HG02588 (cell line): ENCODE results near the gene TGFBR3L.

Experiments
- ATAC-seq: cut with Tn5 transposase; IDR thresholded peaks from one replicate; pipeline ENCODE4 v1.9.1; 2021; ENCODE audit warnings: mild to moderate bottlenecking, moderate library complexity; ENCODE audit not compliant: unreplicated experiment

Gene TGFBR3L

DNA sequence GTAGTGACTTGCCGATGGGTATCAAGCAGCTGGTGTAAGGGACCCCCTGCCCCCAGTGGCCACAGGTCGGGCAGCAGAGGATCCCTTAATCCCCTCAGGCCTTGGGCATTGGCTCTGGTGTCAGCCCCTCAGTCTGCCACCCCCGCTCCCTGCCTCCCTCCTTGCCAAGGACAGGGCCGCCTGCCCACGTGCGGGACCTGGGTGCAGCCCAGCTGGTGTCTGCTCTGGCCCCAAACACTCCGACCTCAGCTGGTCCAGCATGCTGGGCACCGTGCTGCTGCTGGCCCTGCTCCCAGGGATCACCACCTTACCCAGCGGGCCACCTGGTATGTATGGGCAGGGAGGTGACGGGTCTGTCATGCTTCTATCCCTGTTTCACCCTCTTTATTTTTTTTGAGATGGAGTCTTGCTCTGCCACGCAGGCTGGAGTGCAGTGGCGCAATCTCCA lies at the start of gene TGFBR3L:
Gene TGFBR3L, plus strand, starts transcription at position 233 of the 448 bp plus-strand sequence.
- no peak for ATAC-seq

DNA sequence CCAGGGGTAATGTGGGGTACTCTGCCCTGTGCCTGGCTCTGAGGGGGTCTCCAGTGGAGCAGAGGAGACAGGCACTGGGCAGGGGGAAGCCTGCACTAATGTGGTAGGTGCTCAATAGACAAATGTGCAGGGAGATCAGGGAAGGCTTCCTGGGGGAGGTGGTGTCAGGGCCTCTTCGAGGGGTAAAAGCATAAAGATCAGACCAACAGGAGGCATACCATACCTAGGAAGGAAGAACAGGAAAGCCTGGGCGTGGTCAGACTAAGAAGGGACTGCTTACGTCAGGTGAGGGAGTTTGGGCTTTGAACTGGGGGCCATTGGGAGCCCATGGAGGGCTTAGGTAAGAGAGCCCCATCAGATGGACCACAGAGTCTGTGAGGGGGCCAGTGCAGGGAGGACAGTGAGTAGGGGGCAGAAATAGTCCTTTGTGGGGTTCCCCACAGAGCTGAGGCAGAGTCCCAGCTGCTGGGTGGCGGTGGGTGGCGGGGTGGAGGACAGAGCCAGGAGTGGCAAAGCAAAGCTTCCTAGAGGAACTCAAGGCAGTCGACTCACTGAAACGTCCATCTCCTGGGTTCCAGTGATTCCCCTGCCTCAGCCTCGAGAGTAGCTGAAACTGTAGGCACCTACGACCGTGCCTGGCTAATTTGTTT lies 49.2 kb upstream of the TGFBR3L start:
- ATAC-seq: no peak

DNA sequence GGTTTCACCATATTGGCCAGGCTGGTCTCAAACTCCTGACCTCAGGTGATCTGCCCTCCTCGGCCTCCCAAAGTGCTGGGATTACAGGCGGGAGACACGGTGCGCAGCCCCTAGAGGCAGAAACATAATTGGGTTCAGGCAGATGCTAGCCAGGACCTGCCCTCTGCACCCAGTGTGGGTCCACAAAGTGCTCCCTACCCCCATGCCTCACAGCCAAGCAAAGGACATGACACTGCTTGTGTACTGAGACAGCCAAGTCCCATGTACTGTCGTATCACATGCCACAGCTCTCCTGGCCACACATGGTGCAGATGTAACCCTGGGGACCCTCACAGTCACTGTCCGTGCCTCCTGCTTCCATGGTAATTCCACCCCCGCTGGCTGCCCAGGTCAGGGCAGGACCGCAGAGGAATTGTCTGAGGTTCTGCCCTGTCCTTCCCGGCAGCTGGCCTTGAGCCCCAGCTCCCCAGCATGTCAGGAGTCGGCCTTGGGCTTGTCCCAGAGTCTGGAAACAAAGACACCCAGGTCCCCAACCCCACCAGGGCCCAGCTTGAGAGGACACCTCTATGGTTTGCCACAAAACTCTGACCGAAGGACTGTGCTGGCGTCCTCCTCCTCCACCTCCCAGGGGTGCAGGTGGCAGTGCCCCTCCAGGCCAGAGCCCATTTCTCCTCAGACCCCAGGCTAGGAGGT lies 48.1 kb upstream of the TGFBR3L start:
- ATAC-seq: no peak

DNA sequence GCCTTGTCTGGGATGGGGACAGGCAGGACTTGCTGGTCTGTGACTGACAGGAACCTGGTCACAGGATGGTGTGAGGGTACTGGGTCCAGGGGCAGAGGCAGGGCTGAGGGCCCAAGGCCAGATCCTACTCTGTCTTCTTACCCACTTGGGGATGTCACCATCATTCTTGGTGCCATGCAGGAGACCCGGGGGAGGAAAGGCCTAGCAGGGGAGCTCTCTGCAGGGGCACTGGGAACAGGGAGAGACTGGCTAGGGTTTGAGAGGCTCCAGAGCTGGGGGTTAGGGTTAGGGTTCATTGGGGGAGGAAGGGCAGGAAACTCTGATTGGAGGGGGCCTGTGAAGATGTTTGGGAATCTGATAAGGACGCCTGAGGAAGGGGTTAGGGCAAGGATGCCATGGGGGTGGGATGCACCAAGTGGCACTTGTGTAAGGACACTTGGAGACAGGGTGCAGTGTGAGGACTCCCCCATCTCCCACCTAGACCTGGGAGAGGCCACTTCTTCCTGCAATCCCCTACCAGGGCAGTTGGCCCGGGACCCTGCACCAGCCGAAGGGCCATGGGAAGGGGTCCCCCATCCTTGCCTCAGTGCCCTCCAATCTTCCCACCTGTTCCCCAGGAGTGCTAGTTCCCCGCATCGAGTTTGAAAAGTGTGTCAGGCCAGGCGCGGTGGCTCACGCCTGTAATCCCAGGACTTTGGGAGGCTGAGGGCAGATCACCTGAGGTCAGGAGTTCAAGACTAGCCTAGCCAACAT lies 47.4 kb upstream of the TGFBR3L start:
- no peak for ATAC-seq

DNA sequence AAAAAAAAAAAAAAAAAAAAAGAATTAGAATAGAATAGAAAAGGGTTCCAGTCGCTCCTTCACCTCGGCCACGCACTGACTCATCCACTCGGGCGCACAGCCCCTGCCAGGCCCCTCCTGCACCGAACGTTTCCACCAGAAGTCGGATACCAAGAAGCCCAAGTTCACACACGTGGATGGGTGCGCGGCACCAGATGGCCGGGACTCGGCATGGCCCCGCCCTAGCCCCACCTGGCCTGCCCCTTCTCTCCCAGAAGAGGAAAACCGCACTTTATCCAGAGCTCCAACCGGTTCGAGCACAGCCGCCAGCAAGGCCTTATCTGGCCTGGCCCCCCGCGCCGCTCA lies 46.3 kb upstream of the TGFBR3L start:
- ATAC-seq: no peak

DNA sequence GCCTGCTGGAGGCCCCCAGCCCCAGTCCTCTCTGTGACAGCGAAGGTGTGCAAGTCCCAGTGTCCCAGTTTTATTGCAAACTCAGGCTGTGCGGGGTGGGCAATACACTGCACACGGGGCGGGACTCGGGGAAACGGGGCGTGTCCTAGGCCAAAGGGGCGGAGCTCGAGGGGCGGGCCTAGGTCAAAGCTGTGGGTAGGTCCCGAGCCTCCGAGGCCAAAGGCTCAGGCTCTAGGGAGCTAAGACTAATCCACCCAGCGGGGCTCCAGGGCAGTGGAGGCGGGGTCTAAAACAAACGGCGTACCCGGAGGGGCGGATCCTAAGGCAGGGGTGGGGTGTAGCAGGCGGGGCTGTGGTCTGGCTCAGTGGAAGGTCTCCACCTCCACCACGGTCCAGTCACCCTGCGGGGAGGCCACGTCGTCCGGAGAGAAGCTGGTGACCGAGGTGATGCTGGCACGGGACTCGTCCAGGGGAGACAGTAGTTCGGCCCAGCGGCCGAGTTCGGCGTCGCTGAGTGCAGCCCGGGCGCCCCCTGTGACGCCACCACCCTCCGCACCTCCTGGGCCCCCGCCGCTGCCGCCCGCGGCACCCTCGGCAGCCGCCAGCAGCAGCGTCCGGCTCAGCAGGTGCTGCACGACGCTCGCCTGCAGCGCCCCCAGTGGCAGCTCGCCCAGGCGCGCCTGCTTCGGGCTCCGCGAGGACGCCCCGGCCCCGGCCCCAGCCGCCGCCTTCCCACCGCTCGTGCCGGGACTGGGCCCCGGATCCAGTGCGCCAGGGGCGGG lies 45.8 kb upstream of the TGFBR3L start:
- ATAC-seq: peak; percentile 58

DNA sequence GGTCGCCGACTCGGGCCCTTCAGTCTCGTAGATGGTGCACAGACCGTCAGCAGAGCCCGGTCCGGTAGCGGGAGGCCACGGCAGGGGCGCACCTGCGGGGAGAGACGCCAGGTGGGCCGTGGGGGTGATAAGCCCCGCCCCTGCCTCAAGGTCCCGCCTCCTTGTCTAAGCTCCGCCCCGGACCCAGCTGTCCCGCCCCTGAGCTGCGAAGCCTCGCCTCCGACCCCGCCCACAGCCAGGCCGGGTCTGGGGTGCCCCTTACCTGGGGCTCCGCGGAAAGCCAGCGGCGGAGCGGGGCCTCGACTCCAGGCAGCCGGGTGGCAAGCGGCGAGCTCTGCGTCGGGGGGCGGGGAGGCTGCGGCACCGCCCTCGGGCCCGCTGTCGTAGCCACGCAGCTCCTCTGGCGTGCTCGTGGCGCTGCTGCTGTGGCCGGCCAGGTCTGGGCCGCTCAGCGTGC lies 45.1 kb upstream of the TGFBR3L start:
- ATAC-seq: peak; percentile 45

DNA sequence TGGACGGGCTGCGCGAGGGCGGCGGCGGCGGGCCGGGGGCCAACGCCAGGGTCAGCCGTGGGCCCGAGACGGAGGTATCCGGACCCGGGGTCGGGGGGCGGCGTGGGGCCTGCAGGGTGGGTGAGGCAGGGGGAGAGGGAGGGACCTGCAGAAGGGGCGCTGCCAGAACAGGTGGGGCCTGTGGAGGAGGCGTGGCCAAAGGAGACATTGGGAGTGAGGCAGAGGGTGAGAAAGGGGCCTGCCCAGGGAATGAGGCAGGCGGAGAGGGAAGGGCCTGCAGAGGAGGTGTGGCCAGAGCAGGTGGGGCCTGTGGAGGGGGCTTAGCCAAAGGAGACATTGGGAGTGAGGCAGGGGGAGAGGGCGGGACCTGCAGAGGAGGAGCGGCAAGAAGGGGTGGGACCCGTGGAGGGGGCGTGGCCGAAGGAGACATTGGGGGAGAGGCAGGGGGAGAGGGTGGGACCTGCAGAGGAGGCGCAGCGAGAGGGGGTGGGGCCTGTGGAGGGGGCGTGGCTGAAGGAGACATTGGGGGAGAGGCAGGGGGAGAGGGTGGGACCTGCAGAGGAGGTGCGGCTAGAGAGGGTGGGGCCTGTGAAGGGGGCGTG lies 44.6 kb upstream of the TGFBR3L start:
- no peak for ATAC-seq

DNA sequence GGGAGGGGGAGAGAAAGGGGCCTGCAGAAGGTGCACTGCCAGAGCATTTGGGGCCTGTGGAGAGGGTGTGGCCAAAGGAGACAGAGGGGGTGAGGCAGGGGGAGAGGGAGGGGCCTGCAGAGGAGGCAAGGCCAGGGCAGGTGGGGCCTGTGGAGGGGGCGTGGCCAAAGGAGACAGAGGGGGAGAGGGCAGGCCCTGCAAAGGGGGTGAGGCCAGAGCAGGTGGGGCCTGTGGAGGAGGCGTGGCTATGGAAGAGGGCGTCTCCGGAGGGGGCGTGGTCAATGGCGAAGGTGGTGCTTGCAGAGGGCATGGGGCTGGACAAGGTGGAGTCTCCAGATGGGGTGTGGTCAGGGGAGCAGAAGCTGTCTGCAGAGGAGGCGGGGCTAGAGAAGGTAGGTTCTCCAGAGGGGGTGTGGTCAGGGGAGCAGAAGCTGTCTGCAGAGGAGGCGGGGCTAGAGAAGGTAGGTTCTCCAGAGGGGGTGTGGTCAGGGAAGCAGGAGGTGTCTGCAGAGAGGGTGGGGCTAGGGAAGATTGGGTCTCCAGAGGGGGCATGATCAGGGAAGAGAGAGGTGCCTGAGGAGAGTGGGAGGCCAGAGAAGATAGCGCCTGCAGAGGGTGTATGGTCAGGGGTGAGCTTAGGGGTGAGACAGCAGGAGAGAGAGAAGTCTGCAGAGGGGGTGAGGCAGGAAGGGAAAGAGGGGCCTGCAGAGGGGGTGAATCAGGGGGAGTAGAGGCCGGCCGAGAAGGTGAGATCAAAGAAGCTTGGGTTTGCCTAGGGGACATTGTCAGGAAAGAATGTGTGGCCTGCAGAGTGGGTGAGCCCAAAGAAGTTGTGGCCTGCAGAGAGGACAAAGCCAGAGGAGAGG lies 43.8 kb upstream of the TGFBR3L start:
- ATAC-seq: no peak

DNA sequence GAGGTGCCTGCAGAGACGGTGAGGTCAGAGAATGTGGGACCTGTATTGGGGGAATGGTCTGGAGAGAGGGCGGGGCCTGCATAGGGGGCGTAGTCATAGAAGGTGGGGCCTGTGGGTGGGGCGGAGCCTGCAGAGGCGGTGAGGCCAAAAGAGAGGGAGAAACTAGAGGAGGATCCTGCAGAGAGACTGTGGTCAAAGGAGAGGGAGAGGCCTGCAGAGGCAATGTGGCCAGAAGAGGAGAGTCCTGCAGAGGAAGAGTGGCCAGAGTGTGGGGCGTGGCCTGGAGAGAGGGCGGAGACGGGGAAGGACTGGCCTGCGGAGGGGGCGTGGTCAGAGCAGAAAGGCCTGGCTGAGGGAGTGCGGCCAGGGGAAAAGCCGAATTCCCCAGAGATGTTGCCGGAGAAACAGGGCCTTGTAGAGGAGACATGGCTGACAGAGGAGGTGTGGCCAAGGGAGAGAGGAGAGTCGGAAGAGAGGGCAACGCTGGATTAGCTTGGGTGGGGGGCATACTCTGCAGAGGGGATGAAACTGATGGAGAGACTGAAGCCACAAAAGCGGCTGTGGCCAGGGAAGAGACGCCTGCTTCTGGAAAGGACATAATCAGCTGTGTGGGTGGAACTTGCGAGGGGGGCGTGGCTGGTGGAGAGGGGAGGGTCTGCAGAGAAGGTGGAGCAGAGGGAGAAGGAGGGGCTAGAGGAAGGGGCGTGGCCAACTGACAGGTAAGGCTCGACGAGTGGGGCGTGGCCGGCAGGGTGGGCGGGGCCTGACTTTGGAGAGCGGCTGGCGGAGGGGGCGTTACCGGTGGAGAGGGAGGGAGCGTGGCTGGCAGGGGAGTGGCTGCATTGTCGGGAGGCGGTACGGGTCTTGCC lies 43.0 kb upstream of the TGFBR3L start:
- ATAC-seq: no peak

DNA sequence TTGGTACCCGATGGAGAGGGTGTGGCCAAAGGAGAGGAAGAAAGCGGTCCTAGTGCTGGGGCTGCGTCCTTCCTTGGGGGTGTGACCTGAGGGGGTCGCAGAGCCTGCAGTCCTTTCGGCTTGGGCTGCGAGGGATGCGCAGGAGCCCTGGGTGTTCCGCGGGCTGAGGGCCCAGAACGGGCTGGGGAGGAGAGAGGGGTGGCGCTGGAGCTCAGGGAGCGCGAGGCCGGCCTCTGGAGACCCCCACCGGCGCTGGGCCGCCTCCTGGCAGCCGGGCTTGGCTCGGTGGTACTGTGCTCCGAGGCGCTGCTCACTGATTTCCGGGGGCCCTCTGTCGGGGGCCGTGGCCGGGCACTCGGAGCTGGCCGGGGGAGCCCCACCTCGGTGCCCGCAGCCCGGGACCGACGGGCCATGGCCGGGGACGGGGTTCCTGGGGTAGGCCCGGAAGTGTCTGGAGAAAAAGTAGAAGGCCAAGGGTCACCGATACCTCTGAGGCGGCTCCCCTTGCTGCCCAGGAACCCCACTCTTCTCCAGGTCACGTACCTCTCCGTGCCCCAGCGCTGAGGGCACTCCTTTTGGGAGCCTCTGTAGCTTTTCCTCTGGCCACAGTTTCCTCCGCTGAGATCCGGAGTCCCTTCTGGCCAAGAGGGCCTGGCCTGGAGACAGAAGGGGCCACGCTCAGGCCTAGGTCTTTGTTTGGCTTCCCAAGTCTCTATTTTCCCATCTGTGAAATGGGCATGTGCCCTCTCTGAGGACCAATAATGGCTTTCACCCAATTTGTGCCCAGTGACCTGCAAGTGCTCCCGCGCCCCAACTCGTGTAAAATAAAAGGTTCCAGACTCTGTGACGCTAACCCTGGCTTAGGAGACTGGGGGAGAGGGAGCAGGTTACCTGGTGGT lies 42.1 kb upstream of the TGFBR3L start:
- no peak for ATAC-seq

DNA sequence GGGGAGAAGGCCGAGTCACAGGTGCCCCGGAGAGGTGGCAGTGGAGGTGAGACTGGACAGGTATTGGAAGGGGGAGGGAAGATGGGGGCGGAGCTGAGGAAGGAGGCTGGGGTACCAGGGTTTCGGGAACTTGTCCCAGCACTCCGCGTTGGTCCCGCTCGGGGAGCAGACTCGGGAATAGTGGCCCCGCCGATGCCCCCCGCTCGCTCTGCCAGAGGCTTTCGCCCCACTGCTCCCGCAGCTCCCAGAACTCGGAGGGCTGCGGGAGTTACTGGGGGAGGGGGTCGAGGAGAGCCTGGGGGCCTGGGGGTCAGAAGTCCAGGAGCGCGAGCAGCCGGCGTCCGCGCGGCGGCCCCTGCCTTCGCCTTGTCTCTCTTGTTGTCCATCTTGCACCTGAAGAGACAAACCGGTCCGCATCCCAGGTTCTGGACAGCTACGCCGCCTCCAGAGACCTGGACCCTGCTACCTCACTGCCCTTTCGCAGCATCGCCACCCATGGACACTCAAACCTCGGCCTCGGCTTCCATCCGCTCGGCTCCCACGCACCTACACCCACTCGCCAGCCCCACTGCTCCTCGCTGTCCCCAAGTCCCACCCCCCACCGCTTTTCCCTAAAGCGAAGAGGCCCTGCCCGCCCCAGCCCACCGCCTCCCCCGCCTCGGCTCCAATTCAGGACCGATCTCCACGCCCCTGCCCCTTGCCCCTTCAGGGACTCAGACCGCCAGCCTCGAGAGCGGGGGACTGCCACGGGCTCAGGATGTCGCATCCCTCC lies 41.1 kb upstream of the TGFBR3L start:
- ATAC-seq: no peak

DNA sequence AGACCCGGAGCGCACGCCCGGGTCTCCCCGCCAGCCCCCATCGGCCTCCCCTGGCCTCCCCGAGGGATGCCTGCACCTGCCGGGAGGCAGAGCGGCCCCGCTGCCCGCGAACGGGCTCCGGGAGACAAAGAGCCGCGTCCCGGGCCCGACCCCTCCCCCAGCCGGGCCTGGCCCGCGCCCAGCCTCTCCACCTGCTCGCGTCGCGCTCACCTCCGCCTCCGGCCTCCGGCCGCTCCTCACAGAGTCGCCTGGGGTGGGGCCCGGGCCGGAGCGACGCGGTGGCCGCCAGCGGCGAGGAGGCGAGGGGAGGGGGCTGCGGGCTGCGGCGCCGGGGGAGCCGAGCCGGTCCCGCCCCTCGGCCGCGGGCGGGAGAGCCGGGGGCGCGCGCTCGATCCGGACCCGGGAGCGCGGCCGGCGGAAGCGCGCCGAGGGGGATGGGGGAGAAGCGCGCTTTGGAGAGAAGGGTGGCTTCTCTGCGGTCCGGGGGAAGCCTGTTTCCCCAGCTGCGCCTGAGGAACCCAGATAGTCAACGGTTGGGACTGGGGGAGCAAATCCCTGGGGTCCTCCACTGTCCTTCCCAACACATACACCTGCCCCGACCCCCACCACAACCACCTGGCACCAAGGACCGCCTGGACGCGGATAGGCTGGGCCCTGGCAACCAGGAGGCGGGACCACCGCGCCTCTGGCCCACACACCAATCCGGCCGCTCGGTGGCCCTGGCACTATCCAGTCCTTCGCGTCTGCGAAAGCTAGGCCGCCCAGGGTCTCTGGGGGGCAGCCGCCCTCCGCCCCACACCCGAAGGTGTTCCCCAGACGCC lies 40.3 kb upstream of the TGFBR3L start, which contains the start of gene PRR36:
Gene PRR36, minus strand, starts transcription at position 315 of the 821 bp plus-strand sequence. CDS start 701 bp downstream, outside the sequence.
- ATAC-seq: no peak

DNA sequence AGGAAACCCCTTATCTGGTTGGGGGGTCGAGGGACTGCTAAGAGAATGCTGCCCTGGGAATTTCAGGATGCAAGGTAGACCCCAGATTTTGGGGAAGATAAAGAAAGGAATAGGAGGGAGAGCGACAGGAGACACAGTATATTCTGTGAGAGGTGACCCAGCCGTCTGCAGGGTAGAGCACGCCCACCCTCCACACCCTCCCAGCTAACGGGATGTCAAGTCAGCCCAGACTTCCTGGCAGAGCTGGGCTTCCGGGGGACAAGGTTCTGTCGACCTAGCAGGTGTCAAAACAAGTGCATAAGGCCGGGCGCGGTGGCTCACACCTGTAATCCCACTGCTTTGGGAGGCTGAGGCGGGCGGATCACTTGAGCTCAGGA lies 39.7 kb upstream of the TGFBR3L start:
- no peak for ATAC-seq

DNA sequence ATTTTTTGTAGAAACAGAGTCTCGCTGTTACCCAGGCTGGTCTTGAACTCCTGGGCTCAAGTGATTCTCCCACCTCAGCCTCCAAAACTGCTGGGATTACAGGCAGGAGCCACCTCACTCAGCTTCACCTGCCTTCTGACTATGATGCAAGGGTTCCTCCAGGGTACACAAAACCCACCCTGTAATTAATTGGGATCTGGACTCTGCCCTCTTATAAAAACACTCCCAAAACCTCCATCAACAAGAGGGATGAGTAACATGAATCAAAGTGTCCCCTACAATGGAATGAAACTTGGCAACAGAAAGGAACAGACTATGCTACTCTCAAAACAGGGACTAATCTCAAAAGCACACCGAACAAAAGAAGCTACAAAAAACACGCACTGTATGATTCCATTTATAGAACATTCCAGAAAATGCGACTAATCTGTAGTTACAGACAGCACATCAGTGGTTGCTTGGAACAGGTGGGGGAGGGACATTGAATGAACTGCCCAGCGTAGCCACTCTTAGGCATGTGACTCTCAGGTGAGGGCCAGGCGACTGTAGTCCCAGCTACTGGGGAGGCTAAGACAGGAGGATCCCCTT lies 37.3 kb upstream of the TGFBR3L start:
- no peak for ATAC-seq
